GM18508 (cell line): ENCODE measurements around the gene NIM1K.
A peak's percentile ranks its signal among the peaks of the same experiment; 100 is the strongest.
"Not testable (repeated sequence)": the region's sequence is repeated elsewhere in the genome, so short reads cannot be mapped to it uniquely, and the experiment has no call there.

Experiments
- ATAC-seq: cut with Tn5 transposase; IDR thresholded peaks from one replicate; pipeline ENCODE4 v1.9.1; 2021; ENCODE audit warnings: moderate number of reproducible peaks; ENCODE audit not compliant: insufficient read depth, unreplicated experiment

Gene NIM1K

GRCh38 chr5:43183101-43183500 lies 8.9 kb upstream of the NIM1K start:
- not testable (repeated sequence) for ATAC-seq

DNA sequence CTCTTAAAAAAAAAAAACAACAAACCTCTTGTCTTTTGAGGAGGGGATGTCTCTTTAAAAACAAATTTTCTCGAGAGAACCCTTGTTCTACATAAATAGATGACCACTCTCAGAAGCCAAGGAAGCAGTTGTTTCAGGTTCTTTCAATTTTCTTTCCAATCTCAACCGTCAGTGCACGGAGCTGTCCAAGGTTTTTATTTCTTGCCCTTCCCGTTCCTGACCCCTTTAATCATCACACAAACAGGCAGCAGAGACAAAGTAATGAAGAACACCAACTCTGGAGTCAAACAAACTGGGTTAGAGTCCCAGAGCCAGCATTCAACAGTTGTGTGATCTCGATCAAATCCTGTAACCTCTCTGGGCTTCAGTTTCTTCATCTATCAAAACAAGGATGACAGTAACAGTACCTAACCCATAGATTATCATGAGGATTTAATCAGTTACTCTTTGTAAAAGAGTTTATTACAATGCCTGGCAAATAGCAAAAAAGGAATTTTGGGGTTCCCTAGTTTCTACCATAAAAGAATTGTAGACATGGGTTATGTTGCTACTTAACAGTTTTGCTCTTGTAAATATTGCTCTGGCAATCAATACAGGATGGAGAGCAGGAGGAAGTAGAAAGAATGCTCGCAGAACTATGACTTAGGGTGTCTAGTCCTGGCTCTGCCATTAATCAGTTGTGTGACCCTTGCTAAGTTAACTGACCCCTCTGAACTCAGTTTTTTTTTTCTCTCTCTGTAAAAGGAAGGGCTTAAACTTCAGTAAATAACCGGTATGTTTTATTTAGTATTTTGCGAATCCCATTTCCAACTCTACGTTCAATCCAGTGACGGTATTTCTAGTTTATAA lies 1.0 kb upstream of the NIM1K start:
- ATAC-seq = no peak

DNA sequence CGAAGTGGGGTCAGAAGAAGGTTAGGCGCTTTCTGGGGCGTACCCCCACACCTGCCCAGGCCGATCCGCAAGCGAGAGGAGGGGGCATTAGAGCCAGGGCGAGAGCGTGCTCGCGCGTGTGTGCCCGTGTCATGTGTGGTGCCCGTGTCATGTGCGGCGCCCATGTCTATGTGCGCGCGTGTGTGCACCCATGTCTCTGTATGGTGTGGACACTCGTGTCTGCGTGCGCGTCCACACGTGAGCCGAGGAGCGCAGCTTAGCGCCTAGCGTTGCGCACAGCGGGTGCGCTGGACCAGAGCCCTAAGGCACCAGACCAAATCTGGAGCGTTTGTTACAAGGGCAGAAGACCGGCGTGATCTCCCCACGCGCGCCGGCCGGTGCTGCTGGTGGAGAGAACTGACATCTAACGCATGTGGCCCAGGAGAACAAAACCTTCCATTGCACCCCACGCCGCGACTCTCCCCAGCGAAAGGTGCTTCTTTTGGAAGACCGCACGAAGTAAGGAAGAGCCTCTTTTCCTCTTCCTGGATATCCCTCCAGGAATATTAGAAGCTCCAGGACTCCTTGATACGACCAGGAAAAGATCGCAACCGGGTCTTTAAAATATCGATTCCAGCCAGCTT lies 644 bp downstream of the NIM1K start:
- ATAC-seq = no peak

DNA sequence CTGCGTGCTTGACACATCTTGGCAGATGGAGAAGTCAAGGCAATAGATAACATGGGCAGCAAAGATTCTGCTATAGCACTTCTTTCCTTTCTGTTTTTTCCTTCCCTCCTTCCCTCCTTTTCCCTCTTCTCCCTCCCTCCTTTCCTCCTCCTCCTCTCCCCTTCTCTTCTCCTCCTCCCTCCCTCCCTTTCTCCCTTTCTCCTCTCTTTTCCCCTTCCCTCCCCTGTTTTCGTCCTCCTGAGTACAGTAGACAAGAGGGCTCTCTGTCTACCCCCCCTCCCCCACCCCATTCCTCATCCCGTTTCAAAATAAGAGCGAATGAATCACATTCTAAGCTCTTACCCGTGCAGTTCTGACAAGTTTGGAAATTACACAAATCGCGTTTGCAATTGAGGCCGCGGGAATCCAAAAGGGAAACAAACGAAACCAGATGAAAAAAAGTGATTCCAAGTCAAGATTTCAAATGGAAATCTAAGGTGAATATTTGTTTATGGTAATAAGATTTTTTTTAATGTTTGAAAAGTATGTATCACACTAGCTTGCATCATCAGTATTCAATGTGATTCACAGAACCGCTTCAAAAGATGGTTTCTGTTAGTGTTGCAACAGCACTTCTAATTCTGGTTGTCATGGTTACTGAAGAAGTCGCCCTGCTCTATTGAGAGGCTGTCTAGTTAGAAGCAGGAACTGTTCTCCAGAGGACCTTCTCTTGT lies 1.3 kb downstream of the NIM1K start:
- peak; percentile 41 for ATAC-seq

- no peak for ATAC-seq
Measured at GRCh38 chr5:43193894-43194265, 1.9 kb downstream of the NIM1K start.

- no peak for ATAC-seq
Measured at GRCh38 chr5:43195670-43196265, 3.7 kb downstream of the NIM1K start.

DNA sequence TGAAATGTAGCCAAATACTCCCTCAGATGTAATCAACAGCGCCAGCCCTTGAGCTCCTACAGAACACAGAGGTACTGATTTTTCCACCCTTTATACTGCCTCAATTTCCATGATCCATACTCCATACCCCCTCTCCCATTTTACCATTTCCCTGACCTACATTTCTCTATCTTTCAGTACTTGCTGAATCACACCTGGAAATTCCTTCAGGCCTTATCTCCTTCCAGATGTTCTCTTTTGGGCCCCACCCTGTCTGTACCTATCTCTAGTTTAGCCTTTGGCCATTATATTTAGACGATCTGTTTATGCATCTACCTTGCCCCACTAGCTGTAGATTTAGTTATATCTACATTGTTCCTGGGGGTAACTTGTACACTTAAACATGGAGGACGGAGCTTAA lies 5.5 kb downstream of the NIM1K start:
- no peak for ATAC-seq

- ATAC-seq = not testable (repeated sequence)
Measured at GRCh38 chr5:43201442-43201841, 9.4 kb downstream of the NIM1K start.

GRCh38 chr5:43202380-43202779 lies 10.4 kb downstream of the NIM1K start:
- ATAC-seq = no peak

DNA sequence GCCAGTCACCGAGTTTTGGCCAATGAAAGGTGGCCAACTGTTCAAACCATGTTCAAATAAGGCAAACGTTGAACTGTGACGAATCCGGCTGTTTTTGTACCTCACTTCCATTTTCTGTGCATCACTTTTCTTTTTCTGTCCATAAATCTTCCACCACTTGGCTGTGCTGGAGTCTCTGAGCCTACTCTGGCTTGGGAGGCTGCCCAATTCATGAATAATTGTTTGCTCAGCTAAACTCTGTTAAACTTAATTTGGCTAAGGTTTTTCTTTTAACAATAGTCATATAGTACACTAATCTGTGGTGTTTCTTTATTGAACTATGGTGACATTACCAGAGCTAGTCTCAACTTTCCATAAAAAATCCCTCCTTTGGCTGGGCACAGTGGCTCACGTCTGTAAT lies 11.3 kb downstream of the NIM1K start:
- no peak for ATAC-seq

DNA sequence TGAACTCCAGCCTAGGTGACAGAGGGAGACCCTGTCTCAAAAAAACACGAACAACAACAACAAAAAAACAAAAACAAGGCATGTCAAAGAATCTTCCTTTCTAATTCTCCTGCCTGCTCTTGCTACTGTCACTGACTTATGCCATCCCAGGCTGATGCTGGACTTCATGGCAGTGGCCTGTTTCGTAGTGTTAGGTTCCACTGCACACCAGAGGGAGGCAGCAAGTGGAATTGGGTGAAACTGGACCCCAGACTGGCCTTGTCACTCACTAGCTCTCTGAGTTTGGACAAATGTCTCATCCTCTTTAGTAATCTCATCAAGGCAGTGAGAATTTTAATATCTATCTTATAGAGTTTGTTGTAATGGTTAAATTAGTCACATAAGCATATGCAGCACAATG lies 12.9 kb downstream of the NIM1K start:
- no peak for ATAC-seq

DNA sequence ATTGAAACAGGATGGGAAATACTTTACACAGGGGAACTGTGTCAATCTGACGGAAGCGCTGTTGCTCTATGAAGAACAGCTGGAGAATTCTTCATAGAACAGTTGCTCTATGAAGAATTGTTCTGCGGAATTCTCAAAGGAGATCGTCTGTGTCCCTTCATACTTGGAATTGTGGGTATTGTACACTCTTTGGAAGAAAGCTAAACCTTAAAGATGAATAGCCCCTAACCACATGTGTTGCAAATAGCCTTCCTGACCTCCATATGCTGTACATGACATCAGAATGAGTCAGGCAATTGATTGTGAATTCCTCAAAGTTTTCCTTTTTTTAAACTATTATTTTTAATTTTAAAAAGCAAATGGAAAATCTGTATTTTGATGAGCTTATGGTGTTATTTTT lies 15.6 kb downstream of the NIM1K start:
- no peak for ATAC-seq

DNA sequence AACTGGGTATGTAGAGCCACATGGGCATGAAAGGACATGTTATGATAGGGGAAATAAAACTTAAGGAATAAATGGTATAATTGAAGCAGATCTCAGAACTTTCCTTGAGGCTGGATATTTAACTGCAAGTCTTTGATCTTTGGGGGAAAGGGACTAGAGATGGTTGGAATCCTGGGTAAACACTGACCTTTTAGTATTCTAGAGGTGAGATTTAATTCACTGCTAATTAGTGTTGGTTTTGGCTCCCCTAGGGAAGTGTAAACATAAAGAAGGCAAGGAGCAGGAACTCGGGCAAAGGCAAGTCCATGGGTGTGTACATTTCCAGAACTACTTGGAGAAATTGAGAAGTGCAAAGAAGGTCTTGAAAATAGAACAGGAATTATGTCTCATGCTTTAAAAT lies 16.6 kb downstream of the NIM1K start:
- ATAC-seq = no peak

- ATAC-seq = no peak
Measured at GRCh38 chr5:43209060-43209459, 17.0 kb downstream of the NIM1K start.

DNA sequence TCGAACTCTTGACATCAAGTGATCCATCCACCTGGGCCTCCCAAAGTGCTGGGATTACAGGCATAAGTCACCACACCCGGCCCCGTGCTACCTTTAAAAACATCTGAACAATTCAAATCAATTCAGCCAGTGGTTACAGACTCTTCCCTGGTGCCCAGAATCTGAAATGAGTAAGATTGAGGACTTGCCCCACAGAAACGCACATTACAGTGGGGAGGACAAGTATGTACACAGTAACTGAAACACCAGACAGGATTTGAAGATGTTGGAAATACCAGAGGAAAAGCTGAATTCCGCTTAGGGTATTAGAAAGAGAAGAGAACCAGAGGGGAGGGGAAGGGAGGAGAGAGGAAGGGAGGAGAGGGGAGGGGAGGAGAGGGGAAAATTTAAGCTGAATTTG lies 17.8 kb downstream of the NIM1K start:
- no peak for ATAC-seq

DNA sequence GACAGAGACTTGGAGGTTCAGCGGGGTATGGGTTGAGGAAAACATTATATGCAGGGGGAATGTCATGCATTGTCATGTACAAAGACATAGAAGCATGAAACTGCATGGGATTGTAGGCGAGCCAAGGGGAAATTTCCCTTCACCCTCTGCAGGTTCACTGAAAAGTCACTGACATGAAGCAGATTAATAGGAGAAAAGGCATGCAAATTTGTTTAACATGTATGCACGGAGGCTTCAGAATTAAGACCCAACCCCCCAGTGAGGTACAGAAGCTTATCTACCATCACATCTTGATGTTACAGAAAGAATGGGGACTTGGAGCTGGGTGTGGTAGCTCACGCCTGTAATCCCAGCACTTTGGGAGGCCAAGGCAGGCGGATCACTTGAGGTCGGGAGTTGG lies 18.5 kb downstream of the NIM1K start:
- no peak for ATAC-seq

DNA sequence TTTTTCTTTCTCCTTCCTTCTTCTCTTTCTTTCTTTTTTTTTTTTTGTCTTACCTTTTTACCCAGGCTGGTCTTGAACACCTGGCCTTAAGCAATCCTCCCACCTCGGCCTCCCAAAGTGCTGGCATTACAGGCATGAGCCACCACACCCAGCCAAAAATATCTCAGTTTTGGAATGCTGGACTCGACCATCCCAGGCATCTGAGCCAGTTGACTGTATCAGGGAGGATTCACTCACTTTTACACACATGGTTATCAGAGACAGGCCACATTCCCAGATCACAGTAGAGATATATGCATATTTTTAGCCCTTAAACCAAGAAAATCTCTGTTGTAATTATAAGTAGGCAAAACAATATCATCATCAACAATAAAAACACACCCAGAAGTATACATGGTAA lies 21.9 kb downstream of the NIM1K start:
- no peak for ATAC-seq

GRCh38 chr5:43215073-43215631 lies 23.1 kb downstream of the NIM1K start:
- no peak for ATAC-seq

- ATAC-seq = no peak
Measured at GRCh38 chr5:43216941-43217340, 24.9 kb downstream of the NIM1K start.

- ATAC-seq = no peak
Measured at GRCh38 chr5:43219120-43219519, 27.1 kb downstream of the NIM1K start.

DNA sequence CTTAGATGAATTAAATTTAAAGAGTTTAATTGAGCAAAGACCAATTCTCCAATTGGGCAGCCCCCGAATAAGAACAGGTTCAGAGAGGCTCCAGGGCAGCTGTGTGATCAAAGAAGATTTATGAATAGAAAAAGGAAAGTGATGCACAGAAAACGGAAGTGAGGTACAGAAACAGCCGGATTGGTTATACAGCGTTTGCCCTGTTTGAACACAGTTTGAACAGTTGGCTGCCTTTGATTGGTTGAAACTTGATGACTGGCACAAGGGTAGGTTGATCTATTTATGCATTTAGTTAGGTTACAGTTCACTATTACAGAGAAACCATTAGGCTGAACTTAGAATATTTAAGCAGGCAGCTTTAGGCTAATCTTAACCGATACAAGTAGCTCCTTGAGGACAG lies 29.5 kb downstream of the NIM1K start:
- ATAC-seq = no peak
